Suppressor macrophage treated with lipopolysaccharide for 4 hours (primary cell): ENCODE data around the gene RMND5B.
"Not testable (repeated sequence)": the region's sequence is repeated elsewhere in the genome, so short reads cannot be mapped to it uniquely, and the experiment has no call there.

Experiments
- DNase-seq: peaks from one replicate; pipeline ENCODE4 v3.0.0-alpha.2; 2020

RMND5B gene

GRCh38 chr5:178177569-178177968 lies 46.8 kb downstream of the RMND5B start:
- DNase-seq = no peak

GRCh38 chr5:178180141-178180863 lies 49.5 kb downstream of the RMND5B start:
- DNase-seq = no peak

GRCh38 chr5:178182158-178182876 lies 51.5 kb downstream of the RMND5B start:
- no peak for DNase-seq

GRCh38 chr5:178186427-178186826 lies 55.6 kb downstream of the RMND5B start:
- DNase-seq = peak; percentile 25

GRCh38 chr5:178187014-178187413 lies 56.2 kb downstream of the RMND5B start, which contains the start of gene GMCL2:
GMCL2 (minus strand) TSS chr5:178187371; CDS start chr5:178187299, 72 bp downstream.
- DNase-seq = no peak

GRCh38 chr5:178189433-178189832 lies 58.6 kb downstream of the RMND5B start:
- DNase-seq = no peak

- DNase-seq = no peak
Observed at GRCh38 chr5:178191661-178192060, 60.8 kb downstream of the RMND5B start.

- no peak for DNase-seq
Observed at GRCh38 chr5:178192244-178192643, 61.4 kb downstream of the RMND5B start.

GRCh38 chr5:178192787-178193186 lies 62.0 kb downstream of the RMND5B start:
- DNase-seq = no peak

GRCh38 chr5:178193251-178193809 lies 62.5 kb downstream of the RMND5B start:
- DNase-seq = no peak

GRCh38 chr5:178194026-178194425 lies 63.2 kb downstream of the RMND5B start:
- peak; percentile 21 for DNase-seq

GRCh38 chr5:178196281-178196812 lies 65.5 kb downstream of the RMND5B start:
- DNase-seq = no peak

- DNase-seq = no peak
Observed at GRCh38 chr5:178196986-178197385, 66.2 kb downstream of the RMND5B start.

GRCh38 chr5:178198151-178198550 lies 67.3 kb downstream of the RMND5B start:
- DNase-seq = not testable (repeated sequence)

GRCh38 chr5:178198706-178199105 lies 67.9 kb downstream of the RMND5B start:
- no peak for DNase-seq

- DNase-seq = no peak
Observed at GRCh38 chr5:178199581-178200434, 69.0 kb downstream of the RMND5B start.
